HG03460 (cell line): ENCODE measurements around the gene TERF2IP.

Experiments
- ATAC-seq: cut with Tn5 transposase; IDR thresholded peaks from one replicate; pipeline ENCODE4 v1.9.1; 2021; ENCODE audit not compliant: unreplicated experiment

TERF2IP gene

GRCh38 chr16:75647492-75648264 is at the start of gene TERF2IP, which contains the start of gene KARS1:
TERF2IP (plus strand) TSS chr16:75647773; CDS start chr16:75647883, 110 bp downstream.
KARS1 (minus strand) TSS chr16:75647665; CDS start chr16:75647639, 26 bp downstream.
- ATAC-seq, result peak; percentile 84

GRCh38 chr16:75599452-75600277 is 47.9 kb upstream of the TERF2IP start:
- ATAC-seq, result no peak

- ATAC-seq, result no peak
Measured at GRCh38 chr16:75603241-75603640, 44.3 kb upstream of the TERF2IP start.

GRCh38 chr16:75606507-75606906 is 41.1 kb upstream of the TERF2IP start:
- no peak for ATAC-seq

GRCh38 chr16:75614066-75614897 is 33.3 kb upstream of the TERF2IP start:
- ATAC-seq, result no peak

GRCh38 chr16:75615619-75616018 is 32.0 kb upstream of the TERF2IP start:
- ATAC-seq, result no peak

GRCh38 chr16:75616521-75617010 is 31.0 kb upstream of the TERF2IP start:
- no peak for ATAC-seq

GRCh38 chr16:75617121-75617520 is 30.5 kb upstream of the TERF2IP start:
- ATAC-seq, result no peak

- no peak for ATAC-seq
Measured at GRCh38 chr16:75618780-75619179, 28.8 kb upstream of the TERF2IP start.

GRCh38 chr16:75620326-75621169 is 27.0 kb upstream of the TERF2IP start:
- no peak for ATAC-seq

GRCh38 chr16:75621170-75621477 is 26.4 kb upstream of the TERF2IP start:
- no peak for ATAC-seq

GRCh38 chr16:75622761-75623605 is 24.6 kb upstream of the TERF2IP start, which contains the start of gene ADAT1:
ADAT1 (minus strand) TSS chr16:75623281; CDS start chr16:75620799, 2,482 bp downstream.
- peak; percentile 90 for ATAC-seq

- ATAC-seq, result no peak
Measured at GRCh38 chr16:75624921-75625334, 22.6 kb upstream of the TERF2IP start.

- ATAC-seq, result no peak
Measured at GRCh38 chr16:75626806-75627205, 20.8 kb upstream of the TERF2IP start.

GRCh38 chr16:75627851-75628250 is 19.7 kb upstream of the TERF2IP start:
- ATAC-seq, result no peak

- no peak for ATAC-seq
Measured at GRCh38 chr16:75628351-75628750, 19.2 kb upstream of the TERF2IP start.

GRCh38 chr16:75629132-75629531 is 18.4 kb upstream of the TERF2IP start:
- ATAC-seq, result no peak

GRCh38 chr16:75630052-75630451 is 17.5 kb upstream of the TERF2IP start:
- no peak for ATAC-seq

- no peak for ATAC-seq
Measured at GRCh38 chr16:75632857-75633256, 14.7 kb upstream of the TERF2IP start.
